Endothelial cell of umbilical vein (primary cell): ENCODE measurements around the gene FARP1. TPM values are rescaled to one million over a fixed set of nuclear protein-coding genes. Genes with fewer than 3 reads are reported as not detected.

ENCODE experiments used
- BruUV-seq: library from RNA; stranded (reverse); fragments of 400-500 nt; replicated peaks from 2 replicates; lab custom pipeline; 2021; lab: Mats Ljungman, UMichigan
- CTCF ChIA-PET: fragments of 300-600, 350-600 bp; sonication (Branson Sonifier 250); formaldehyde crosslinking; loops from one replicate; lab custom pipeline; 2021; ENCODE audit warnings: antibody characterized with exemption, inconsistent platforms; lab: Charles Lee
- POLR2A ChIA-PET: fragments of 300-600, 350-600 bp; sonication (Branson Sonifier 250); formaldehyde crosslinking; loops from one replicate; lab custom pipeline; 2021; ENCODE audit warnings: antibody characterized with exemption, inconsistent platforms; lab: Charles Lee
- DNase-seq: peaks from one replicate; pipeline ENCODE4 v3.0.0-alpha.2; 2011; ENCODE audit warnings: low read depth, low spot score
- FAIRE-seq: peaks from 2 replicates; lab custom pipeline; 2011; peaks lifted over from hg19 to GRCh38; lab: Jason Lieb, UNC
- H2AFZ ChIP-seq: 2 replicates; pipeline ENCODE4 v1.6.0; 2012; ENCODE audit warnings: low read depth, low read length, control low read depth, inconsistent platforms
- H3K27ac ChIP-seq: 2 replicates; pipeline ENCODE4 v1.5.1; 2011; ENCODE audit warnings: low read depth, mild to moderate bottlenecking, control low read depth, low read length, moderate library complexity; ENCODE audit not compliant: insufficient read depth
- H3K27me3 ChIP-seq, 2 experiments: 2 replicates each; pipeline versions ENCODE4 v1.6.0 to v1.6.1; 2011; ENCODE audit warnings: low read length in 2 of 2, mixed read lengths in 1 of 2; ENCODE audit not compliant: control insufficient read depth in 2 of 2, insufficient read depth in 2 of 2
- H3K36me3 ChIP-seq, 2 experiments: 2 replicates in 1 of 2; 3 replicates in 1 of 2; pipeline ENCODE4 v1.5.1; 2011; ENCODE audit warnings: low read length in 2 of 2, mild to moderate bottlenecking in 1 of 2, moderate library complexity in 1 of 2; ENCODE audit not compliant: control insufficient read depth in 2 of 2, insufficient read depth in 2 of 2; ENCODE audit errors: extremely low read depth in 1 of 2
- H3K4me1 ChIP-seq: 3 replicates; pipeline ENCODE4 v1.5.1; 2011; ENCODE audit warnings: mild to moderate bottlenecking, low read length; ENCODE audit not compliant: control insufficient read depth, insufficient read depth; ENCODE audit errors: extremely low read depth
- H3K4me2 ChIP-seq: 2 replicates; pipeline ENCODE4 v1.6.1; 2011; ENCODE audit warnings: low read length, control low read depth, mixed read lengths; ENCODE audit not compliant: insufficient read depth
- H3K4me3 ChIP-seq, 3 experiments: fragments of 200-600 bp in 1 of 3; sonication (generic), shearing (Covaris generic) in 1 of 3; replicated peaks in 1 of 3; 2 replicates each; pipeline ENCODE4 v1.5.1; 2011 to 2016; ENCODE audit warnings: control low read depth in 3 of 3, low read length in 3 of 3, mild to moderate bottlenecking in 2 of 3, inconsistent platforms in 1 of 3, low read depth in 1 of 3, moderate library complexity in 1 of 3; ENCODE audit not compliant: insufficient read depth in 1 of 3
- H3K79me2 ChIP-seq: 2 replicates; pipeline ENCODE4 v1.6.0; 2012; ENCODE audit warnings: low read length, inconsistent platforms; ENCODE audit not compliant: control insufficient read depth, insufficient read depth
- H3K9ac ChIP-seq: replicated peaks from 2 replicates; pipeline ENCODE3; 2011; ENCODE audit warnings: low read length, control low read depth; ENCODE audit not compliant: insufficient read depth; ENCODE audit errors: extremely low read depth
- H3K9me1 ChIP-seq: replicated peaks from 3 replicates; pipeline ENCODE4 v1.6.0; 2011; ENCODE audit warnings: mild to moderate bottlenecking, low read length; ENCODE audit not compliant: control insufficient read depth, insufficient read depth; ENCODE audit errors: extremely low read depth
- H3K9me3 ChIP-seq: replicated peaks from 2 replicates; pipeline ENCODE4 v1.5.1; 2012; ENCODE audit warnings: low read length, inconsistent platforms; ENCODE audit not compliant: control insufficient read depth, insufficient read depth
- H4K20me1 ChIP-seq: replicated peaks from 2 replicates; pipeline ENCODE3; 2011; ENCODE audit warnings: mild to moderate bottlenecking, low read length; ENCODE audit not compliant: control insufficient read depth, insufficient read depth; ENCODE audit errors: extremely low read depth
- GATA2 ChIP-seq: IDR thresholded peaks from 2 replicates; pipeline ENCODE4 v1.7.0; 2011; ENCODE audit warnings: low read depth, mild to moderate bottlenecking, moderate library complexity, mixed read lengths, low read length; ENCODE audit not compliant: insufficient read length, insufficient read depth
- MYC ChIP-seq: IDR thresholded peaks from one replicate; pipeline ENCODE4 v1.6.1; 2011; ENCODE audit warnings: mild to moderate bottlenecking, low read depth, low read length
- POLR2A ChIP-seq: IDR thresholded peaks from 2 replicates; pipeline ENCODE4 v1.6.1; 2012; ENCODE audit warnings: low read depth, mild to moderate bottlenecking, control low read depth, low read length
- dilution Hi-C: fragments of 300-500 bp; cut with MboI; formaldehyde crosslinking; loops from one replicate; pipeline ENCODE4 v1.15.0; 2019; ENCODE audit warnings: low sequenced_read_pairs; ENCODE audit not compliant: extremely low pct_ligation_motif_present
- intact Hi-C: fragments of 100-400 bp; cut with micrococcal nuclease; formaldehyde crosslinking; loops from one replicate; pipeline ENCODE4 v1.10.0; 2022
- polyA plus RNA-seq, 4 experiments: library from polyadenylated mRNA; depleted of rRNA in 3 of 4; stranded (reverse) in 3 of 4; unstranded in 1 of 4; fragments of >200 nt; gene quantifications; 2 replicates each; pipeline versions ENCODE4 v1.2.1 to v1.2.3, GENCODE V29; 2011 to 2012; ENCODE audit warnings: missing spikeins in 1 of 4
- total RNA-seq: library from RNA; stranded (reverse); gene quantifications from 2 replicates; pipeline ENCODE4 v1.2.3, GENCODE V29; 2021
- TF ChIP-seq, protein P1 (sequence below): IDR thresholded peaks from 2 replicates; pipeline ENCODE4 v1.6.1; 2011; ENCODE audit not compliant: insufficient read depth, insufficient read length
- TF ChIP-seq, protein P2 (sequence below), 2 donors: IDR thresholded peaks; 1 replicate in 1 of 2; 2 replicates in 1 of 2; pipeline ENCODE4 v1.5.1; 2011; ENCODE audit warnings: low read length in 2 of 2, mild to moderate bottlenecking in 2 of 2, moderate library complexity in 2 of 2, control low read depth in 1 of 2, inconsistent platforms in 1 of 2, low read depth in 1 of 2; ENCODE audit not compliant: insufficient read depth in 1 of 2; ENCODE audit errors: extremely low read depth in 1 of 2

The FARP1 gene
- total and polyA plus RNA-seq, 2 donors (not counting 3 experiments of a cell fraction or from before 2014, with no cell fraction given): 19.0 to 77.7 TPM

DNA sequence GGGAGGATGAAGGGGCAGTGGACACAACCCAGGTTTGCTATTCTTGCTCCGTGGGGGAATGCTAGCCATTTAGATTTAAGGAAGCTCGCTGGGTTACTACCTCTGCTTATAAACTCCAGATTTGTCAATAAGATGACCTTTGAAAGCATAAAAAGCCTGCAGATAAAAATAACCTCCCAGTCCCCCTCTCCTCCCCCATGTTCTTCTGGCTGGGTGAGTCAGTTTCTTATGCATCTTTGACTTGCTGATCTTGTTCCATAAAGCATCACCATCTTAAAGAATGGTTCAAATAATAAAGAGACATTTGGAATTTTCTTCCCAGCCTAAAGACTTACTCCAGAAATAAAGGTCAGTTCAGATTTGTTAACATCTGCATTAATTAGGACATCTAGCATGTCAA is 152.5 kb downstream of the FARP1 start:
- DNase-seq: no peak
- H3K9ac ChIP-seq: no peak overlapping the region
- H3K27ac ChIP-seq: no peak overlapping the region
- H3K79me2 ChIP-seq: no peaks in the 10 kb centered on the region
- no peaks in the 10 kb centered on the region for H3K9me1 ChIP-seq
- ChIA-PET CTCF (no interaction called here), POLR2A (no interaction called here)
- H4K20me1 ChIP-seq: no peaks in the 10 kb centered on the region
- intact Hi-C loops (no loop called here), dilution Hi-C loops (no loop called here)
- no TSS peak for BruUV-seq
- H3K9me3 ChIP-seq: no peaks in the 10 kb centered on the region
- H3K36me3 ChIP-seq: no peaks in the 10 kb centered on the region
- no peak overlapping the region for H2AFZ ChIP-seq
- no peak overlapping the region for H3K4me2 ChIP-seq
- H3K4me3 ChIP-seq: no peak overlapping the region
- H3K27me3 ChIP-seq: no peaks in the 10 kb centered on the region
- no peak for FAIRE-seq
- TF ChIP-seq POLR2A: no peak
- TF ChIP-seq GATA2: no peak
- TF ChIP-seq, protein P1, sequence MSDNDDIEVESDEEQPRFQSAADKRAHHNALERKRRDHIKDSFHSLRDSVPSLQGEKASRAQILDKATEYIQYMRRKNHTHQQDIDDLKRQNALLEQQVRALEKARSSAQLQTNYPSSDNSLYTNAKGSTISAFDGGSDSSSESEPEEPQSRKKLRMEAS: no peak
- TF ChIP-seq MYC: no peak
- TF ChIP-seq, protein P2, sequence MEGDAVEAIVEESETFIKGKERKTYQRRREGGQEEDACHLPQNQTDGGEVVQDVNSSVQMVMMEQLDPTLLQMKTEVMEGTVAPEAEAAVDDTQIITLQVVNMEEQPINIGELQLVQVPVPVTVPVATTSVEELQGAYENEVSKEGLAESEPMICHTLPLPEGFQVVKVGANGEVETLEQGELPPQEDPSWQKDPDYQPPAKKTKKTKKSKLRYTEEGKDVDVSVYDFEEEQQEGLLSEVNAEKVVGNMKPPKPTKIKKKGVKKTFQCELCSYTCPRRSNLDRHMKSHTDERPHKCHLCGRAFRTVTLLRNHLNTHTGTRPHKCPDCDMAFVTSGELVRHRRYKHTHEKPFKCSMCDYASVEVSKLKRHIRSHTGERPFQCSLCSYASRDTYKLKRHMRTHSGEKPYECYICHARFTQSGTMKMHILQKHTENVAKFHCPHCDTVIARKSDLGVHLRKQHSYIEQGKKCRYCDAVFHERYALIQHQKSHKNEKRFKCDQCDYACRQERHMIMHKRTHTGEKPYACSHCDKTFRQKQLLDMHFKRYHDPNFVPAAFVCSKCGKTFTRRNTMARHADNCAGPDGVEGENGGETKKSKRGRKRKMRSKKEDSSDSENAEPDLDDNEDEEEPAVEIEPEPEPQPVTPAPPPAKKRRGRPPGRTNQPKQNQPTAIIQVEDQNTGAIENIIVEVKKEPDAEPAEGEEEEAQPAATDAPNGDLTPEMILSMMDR (IDR thresholded peaks at IDR 0.05; ENCODE audit: extremely low read depth in 1 of 2, insufficient read depth in 1 of 2, low read depth in 1 of 2, low read length in 2 of 2): no peak
- H3K4me1 ChIP-seq: no peaks in the 10 kb centered on the region

DNA sequence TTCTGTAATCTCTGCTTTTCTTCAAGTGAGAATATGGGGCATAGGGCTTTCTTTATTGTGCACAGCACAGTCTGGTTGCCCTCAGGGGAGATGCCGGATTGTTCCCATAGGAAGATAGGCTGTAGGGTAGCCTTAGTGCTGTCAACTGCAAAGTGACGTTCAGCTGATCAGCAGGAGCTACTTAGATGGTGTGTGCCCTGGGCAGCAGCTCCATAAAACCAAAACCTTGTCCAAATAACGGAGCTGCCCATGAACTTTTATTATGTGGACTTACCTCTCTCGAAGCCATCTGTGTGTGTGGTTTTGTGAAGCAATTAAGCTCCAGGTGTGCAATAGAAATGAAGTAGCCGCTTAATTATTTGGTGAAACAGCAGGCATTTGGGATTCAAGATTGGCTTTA is 154.2 kb downstream of the FARP1 start:
- Histone ChIP-seq H4K20me1 (no peaks in the 10 kb centered on the region), H3K36me3 (no peaks in the 10 kb centered on the region), H3K27ac (no peak overlapping the region), H3K27me3 (no peaks in the 10 kb centered on the region), H3K4me2 (no peak overlapping the region), H3K9ac (no peak overlapping the region), H3K9me3 (no peaks in the 10 kb centered on the region), H3K4me1 (no peaks in the 10 kb centered on the region), H3K4me3 (no peak overlapping the region), H2AFZ (no peak overlapping the region), H3K9me1 (no peaks in the 10 kb centered on the region), H3K79me2 (no peaks in the 10 kb centered on the region)
- no peak for FAIRE-seq
- dilution Hi-C loops: no loop called here
- DNase-seq: no peak
- ChIA-PET CTCF (interaction anchor here (0.6 to 0.8 kb wide), 2 partner anchors 9 to 15 kb away, joined by 3 read pairs; no protein-coding TSS in a partner anchor), POLR2A (no interaction called here)
- no TSS peak for BruUV-seq
- intact Hi-C loops: no loop called here
- no peak for TF ChIP-seq GATA2
- TF ChIP-seq, protein P1: no peak
